Measurements from ENCODE around the gene SLC35F3.

- TF ChIP-seq CTCF (IDR thresholded peaks at IDR 0.05), result peak in 1 of 6 experiments; percentile 5
- TF ChIP-seq POLR2A (IDR thresholded peaks at IDR 0.05), result no peak
Observed at GRCh38 chr1:234069760-234070159, 165.3 kb downstream of the SLC35F3 start.

Data from adrenal gland (tissue), 5 donors.